H9 (cell line): ENCODE data around the gene LARGE1. TPM values are rescaled to one million over a fixed set of nuclear protein-coding genes. Genes with fewer than 3 reads are reported as not detected.

Source experiments
- DNase-seq: peaks from one replicate; pipeline ENCODE4 v3.0.0-alpha.2; 2017
- H2AFZ ChIP-seq: one replicate; pipeline ENCODE4 v1.6.1; 2013; ENCODE audit warnings: mild to moderate bottlenecking, low read length, control low read depth, moderate library complexity
- H2AK5ac ChIP-seq: 2 replicates; pipeline ENCODE4 v1.6.1; 2013; ENCODE audit warnings: low read length, control low read depth, mixed read lengths; ENCODE audit not compliant: insufficient read length
- H2BK120ac ChIP-seq: one replicate; pipeline ENCODE4 v1.6.1; 2013; ENCODE audit warnings: low read depth, mild to moderate bottlenecking, low read length, control low read depth, inconsistent platforms; ENCODE audit not compliant: poor library complexity, severe bottlenecking
- H2BK12ac ChIP-seq: 2 replicates; pipeline ENCODE4 v1.6.1; 2013; ENCODE audit warnings: low read length, control low read depth, mixed read lengths, low read depth; ENCODE audit not compliant: insufficient read length
- H2BK15ac ChIP-seq: 2 replicates; pipeline ENCODE4 v1.6.1; 2013; ENCODE audit warnings: low read depth, low read length, control low read depth
- H2BK20ac ChIP-seq: one replicate; pipeline ENCODE4 v1.6.1; 2013; ENCODE audit warnings: low read depth, mild to moderate bottlenecking, low read length, control low read depth, inconsistent platforms; ENCODE audit not compliant: poor library complexity, severe bottlenecking
- H2BK5ac ChIP-seq: 2 replicates; pipeline ENCODE4 v1.6.1; 2013; ENCODE audit warnings: low read length, control low read depth, mixed read lengths; ENCODE audit not compliant: insufficient read length
- H3K14ac ChIP-seq: 2 replicates; pipeline ENCODE4 v1.6.1; 2013; ENCODE audit warnings: low read length, control low read depth; ENCODE audit not compliant: insufficient read depth
- H3K18ac ChIP-seq: 2 replicates; pipeline ENCODE4 v1.6.1; 2013; ENCODE audit warnings: low read depth, mild to moderate bottlenecking, mixed read lengths, low read length, control low read depth; ENCODE audit not compliant: insufficient read length
- H3K23ac ChIP-seq: 2 replicates; pipeline ENCODE4 v1.6.1; 2013; ENCODE audit warnings: low read length, control low read depth, mixed read lengths, low read depth; ENCODE audit not compliant: insufficient read length
- H3K23me2 ChIP-seq: 2 replicates; pipeline ENCODE4 v1.6.1; 2013; ENCODE audit warnings: low read depth, mild to moderate bottlenecking, mixed read lengths, low read length, control low read depth; ENCODE audit not compliant: insufficient read length, poor library complexity, severe bottlenecking
- H3K27ac ChIP-seq: 2 replicates; pipeline ENCODE4 v1.5.1; 2013; ENCODE audit warnings: low read length, control low read depth, mixed read lengths, low read depth; ENCODE audit not compliant: insufficient read length
- H3K27me3 ChIP-seq: 2 replicates; pipeline ENCODE4 v1.6.1; 2013; ENCODE audit warnings: low read length, control low read depth, inconsistent platforms; ENCODE audit not compliant: insufficient read depth
- H3K4ac ChIP-seq: 2 replicates; pipeline ENCODE4 v1.6.1; 2013; ENCODE audit warnings: low read depth, mild to moderate bottlenecking, control low read depth, inconsistent platforms, low read length, moderate library complexity
- H3K4me1 ChIP-seq: 2 replicates; pipeline ENCODE4 v1.6.1; 2013; ENCODE audit warnings: low read length, control low read depth, inconsistent platforms; ENCODE audit not compliant: insufficient read depth
- H3K4me2 ChIP-seq: 2 replicates; pipeline ENCODE4 v1.6.1; 2013; ENCODE audit warnings: low read length, control low read depth, mixed read lengths; ENCODE audit not compliant: insufficient read length, insufficient read depth
- H3K56ac ChIP-seq: 2 replicates; pipeline ENCODE4 v1.6.1; 2013; ENCODE audit warnings: low read depth, mild to moderate bottlenecking, mixed read lengths, low read length, control low read depth; ENCODE audit not compliant: insufficient read length
- H3K79me1 ChIP-seq: 2 replicates; pipeline ENCODE4 v1.6.1; 2013; ENCODE audit warnings: low read depth, mild to moderate bottlenecking, moderate library complexity, low read length, control low read depth, inconsistent platforms; ENCODE audit not compliant: insufficient read depth, poor library complexity, severe bottlenecking
- H3K79me2 ChIP-seq: 2 replicates; pipeline ENCODE4 v1.6.1; 2013; ENCODE audit warnings: low read length, control low read depth, inconsistent platforms; ENCODE audit not compliant: insufficient read depth
- H3K9ac ChIP-seq: 2 replicates; pipeline ENCODE4 v1.6.1; 2013; ENCODE audit warnings: low read length, control low read depth, mixed read lengths; ENCODE audit not compliant: insufficient read length; ENCODE audit errors: extremely low read depth
- H3K9me3 ChIP-seq: one replicate; pipeline ENCODE4 v1.6.1; 2013; ENCODE audit warnings: low read depth, low read length, inconsistent platforms; ENCODE audit not compliant: control insufficient read depth
- H3T11ph ChIP-seq: one replicate; pipeline ENCODE4 v1.6.1; 2013; ENCODE audit warnings: mild to moderate bottlenecking, low read length, control low read depth, inconsistent platforms
- H4K20me1 ChIP-seq: one replicate; pipeline ENCODE4 v1.6.1; 2013; ENCODE audit not compliant: control insufficient read depth, insufficient read length, insufficient read depth
- H4K5ac ChIP-seq: 2 replicates; pipeline ENCODE4 v1.6.1; 2013; ENCODE audit warnings: low read depth, mild to moderate bottlenecking, mixed read lengths, low read length, control low read depth; ENCODE audit not compliant: insufficient read length
- H4K8ac ChIP-seq: replicated peaks from 2 replicates; pipeline ENCODE4 v1.6.1; 2013; ENCODE audit warnings: low read length, control low read depth, mixed read lengths, low read depth; ENCODE audit not compliant: insufficient read length
- H4K91ac ChIP-seq: 2 replicates; pipeline ENCODE4 v1.6.1; 2013; ENCODE audit warnings: low read depth, mild to moderate bottlenecking, moderate library complexity, mixed read lengths, low read length, control low read depth; ENCODE audit not compliant: insufficient read length
- H3K27ac Mint-ChIP-seq, 3 experiments: 2 replicates in 2 of 3; 3 replicates in 1 of 3; pipeline ENCODE4 v1.8.0; 2020 to 2021; ENCODE audit warnings: mixed read lengths in 3 of 3, mild to moderate bottlenecking in 1 of 3, moderate library complexity in 1 of 3
- H3K27me3 Mint-ChIP-seq: 2 replicates; pipeline ENCODE4 v1.8.0; 2021; ENCODE audit warnings: low read depth, mild to moderate bottlenecking, moderate library complexity, mixed read lengths
- H3K36me3 Mint-ChIP-seq, 3 experiments: 2 replicates in 2 of 3; 3 replicates in 1 of 3; pipeline ENCODE4 v1.8.0; 2020 to 2021; ENCODE audit warnings: low read depth in 3 of 3, mixed read lengths in 3 of 3; ENCODE audit not compliant: insufficient read depth in 1 of 3
- H3K4me1 Mint-ChIP-seq, 2 experiments: 2 replicates each; pipeline ENCODE4 v1.8.0; 2020; ENCODE audit warnings: mixed read lengths in 2 of 2
- H3K4me3 Mint-ChIP-seq, 2 experiments: 2 replicates in 1 of 2; 3 replicates in 1 of 2; pipeline ENCODE4 v1.8.0; 2020 to 2021; ENCODE audit warnings: mild to moderate bottlenecking in 2 of 2, mixed read lengths in 2 of 2, moderate library complexity in 1 of 2
- H3K9me3 Mint-ChIP-seq, 2 experiments: 2 replicates in 1 of 2; 3 replicates in 1 of 2; pipeline ENCODE4 v1.8.0; 2020; ENCODE audit warnings: mild to moderate bottlenecking in 2 of 2, mixed read lengths in 2 of 2, moderate library complexity in 1 of 2
- WGBS: extraction: QIAGEN DNeasy Blood & Tissue Kit; methylation state at CpG from one replicate; pipeline ENCODE4 v1.1.7; 2013; ENCODE audit warnings: missing lambda C conversion rate, low lambda C conversion rate, mixed read lengths; ENCODE audit not compliant: insufficient read length; ENCODE audit errors: extremely low coverage; 5-methylcytosine and 5-hydroxymethylcytosine counted together
- total RNA-seq: library from RNA; stranded (reverse); gene quantifications from 2 replicates; pipeline ENCODE4 v1.2.1, GENCODE V29; 2021
- TF ChIP-seq, protein P1 (sequence below): fragments of 200-600 bp; sonication (generic); conservative IDR thresholded peaks from 3 replicates; pipeline ENCODE4 v1.8.0; 2021; ENCODE audit warnings: antibody characterized with exemption, mild to moderate bottlenecking

The LARGE1 gene
- total RNA-seq, 1 experiment from 2014 or later, result 43.5 TPM

DNA sequence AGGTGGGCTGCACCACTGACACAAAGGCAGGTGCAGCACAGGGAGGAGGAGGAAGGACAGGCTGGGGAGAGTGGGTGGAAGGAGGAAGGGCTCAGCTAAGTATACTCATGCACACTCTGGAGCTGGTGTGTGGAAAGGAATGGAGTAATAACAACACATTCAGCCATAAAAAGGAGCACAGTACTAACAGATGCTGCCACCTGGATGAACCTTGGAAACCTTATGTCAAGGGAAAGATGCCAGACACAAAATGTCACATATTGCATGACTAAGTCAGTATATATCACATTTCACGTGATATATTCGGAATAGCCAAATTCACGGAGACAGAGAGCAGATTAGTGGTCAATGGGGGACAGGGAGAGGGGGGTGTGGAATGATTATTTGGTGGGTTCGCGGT, 472.5 kb downstream of the LARGE1 start:
- H3K4me3 Mint-ChIP-seq, result no peak overlapping the region
- no peak overlapping the region for H3K27ac ChIP-seq
- no peaks in the 10 kb centered on the region for H3K27me3 Mint-ChIP-seq
- peaks cover 6% of the 10 kb centered on the region for H3K4me1 ChIP-seq
- H3K9me3 ChIP-seq, result no peaks in the 10 kb centered on the region
- no peak overlapping the region for H3K4me2 ChIP-seq
- H2BK15ac ChIP-seq, result no peak overlapping the region
- no peaks in the 10 kb centered on the region for H3K9me3 Mint-ChIP-seq
- H2BK20ac ChIP-seq, result no peak overlapping the region
- H4K91ac ChIP-seq, result no peak overlapping the region
- no peaks in the 10 kb centered on the region; a peak in 1 of 7 replicates for H3K36me3 Mint-ChIP-seq
- H3K27ac Mint-ChIP-seq, result no peak overlapping the region; a peak in 1 of 7 replicates
- H4K5ac ChIP-seq, result no peak overlapping the region
- TF ChIP-seq, protein P1, sequence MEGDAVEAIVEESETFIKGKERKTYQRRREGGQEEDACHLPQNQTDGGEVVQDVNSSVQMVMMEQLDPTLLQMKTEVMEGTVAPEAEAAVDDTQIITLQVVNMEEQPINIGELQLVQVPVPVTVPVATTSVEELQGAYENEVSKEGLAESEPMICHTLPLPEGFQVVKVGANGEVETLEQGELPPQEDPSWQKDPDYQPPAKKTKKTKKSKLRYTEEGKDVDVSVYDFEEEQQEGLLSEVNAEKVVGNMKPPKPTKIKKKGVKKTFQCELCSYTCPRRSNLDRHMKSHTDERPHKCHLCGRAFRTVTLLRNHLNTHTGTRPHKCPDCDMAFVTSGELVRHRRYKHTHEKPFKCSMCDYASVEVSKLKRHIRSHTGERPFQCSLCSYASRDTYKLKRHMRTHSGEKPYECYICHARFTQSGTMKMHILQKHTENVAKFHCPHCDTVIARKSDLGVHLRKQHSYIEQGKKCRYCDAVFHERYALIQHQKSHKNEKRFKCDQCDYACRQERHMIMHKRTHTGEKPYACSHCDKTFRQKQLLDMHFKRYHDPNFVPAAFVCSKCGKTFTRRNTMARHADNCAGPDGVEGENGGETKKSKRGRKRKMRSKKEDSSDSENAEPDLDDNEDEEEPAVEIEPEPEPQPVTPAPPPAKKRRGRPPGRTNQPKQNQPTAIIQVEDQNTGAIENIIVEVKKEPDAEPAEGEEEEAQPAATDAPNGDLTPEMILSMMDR, result no peak
- peaks cover 3 to 9% of the 10 kb centered on the region in 2 experiments; a peak in 2 of 4 replicates for H3K4me1 Mint-ChIP-seq
- H2BK120ac ChIP-seq, result no peak overlapping the region
- no peaks in the 10 kb centered on the region for H3K79me2 ChIP-seq
- no CpG with 5 or more reads among the region's 5 CpGs for WGBS
- H3T11ph ChIP-seq, result no peak overlapping the region
- no peaks in the 10 kb centered on the region for H3K79me1 ChIP-seq
- no peak overlapping the region for H3K4ac ChIP-seq
- no peak overlapping the region for H2AK5ac ChIP-seq
- H4K8ac ChIP-seq, result no peak overlapping the region
- H2AFZ ChIP-seq, result no peak overlapping the region
- H3K27me3 ChIP-seq, result no peaks in the 10 kb centered on the region
- H3K18ac ChIP-seq, result no peak overlapping the region
- no peak overlapping the region for H3K23ac ChIP-seq
- peak overlapping the region; percentile 58 for H2BK5ac ChIP-seq
- H3K56ac ChIP-seq, result no peak overlapping the region
- H4K20me1 ChIP-seq, result no peaks in the 10 kb centered on the region
- H2BK12ac ChIP-seq, result no peak overlapping the region
- H3K9ac ChIP-seq, result no peak overlapping the region
- H3K14ac ChIP-seq, result no peak overlapping the region
- DNase-seq, result no peak
- H3K23me2 ChIP-seq, result no peaks in the 10 kb centered on the region
